ENCODE measurements around the gene TOX3.

Gene TOX3

GRCh38 chr16:52563767-52564611 is 17.0 kb upstream of the TOX3 start:
- no peak for FAIRE-seq

DNA sequence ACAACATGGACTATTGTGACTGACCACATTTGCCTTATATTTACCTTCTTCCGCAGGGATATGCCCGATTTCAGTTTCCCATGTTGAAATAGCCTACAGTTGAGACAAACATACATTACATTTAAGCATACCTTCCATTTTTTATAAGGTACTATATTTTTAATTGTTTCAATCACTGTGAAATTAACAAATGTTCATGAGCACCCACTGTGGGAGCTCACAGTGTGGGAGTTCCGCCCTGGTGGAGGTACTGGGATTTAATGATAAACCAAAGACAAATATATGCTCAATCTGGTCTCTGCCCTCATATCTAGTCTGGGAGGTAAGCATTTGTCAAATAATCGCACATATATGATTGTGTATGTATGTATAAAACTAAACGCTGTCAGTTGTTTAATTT is 15.8 kb upstream of the TOX3 start:
- no peak for FAIRE-seq

- no peak for FAIRE-seq
These were observed 15.2 kb upstream of the TOX3 start for GRCh38 chr16:52561910-52562741.

GRCh38 chr16:52558448-52558847 is 11.5 kb upstream of the TOX3 start:
- FAIRE-seq: no peak

DNA sequence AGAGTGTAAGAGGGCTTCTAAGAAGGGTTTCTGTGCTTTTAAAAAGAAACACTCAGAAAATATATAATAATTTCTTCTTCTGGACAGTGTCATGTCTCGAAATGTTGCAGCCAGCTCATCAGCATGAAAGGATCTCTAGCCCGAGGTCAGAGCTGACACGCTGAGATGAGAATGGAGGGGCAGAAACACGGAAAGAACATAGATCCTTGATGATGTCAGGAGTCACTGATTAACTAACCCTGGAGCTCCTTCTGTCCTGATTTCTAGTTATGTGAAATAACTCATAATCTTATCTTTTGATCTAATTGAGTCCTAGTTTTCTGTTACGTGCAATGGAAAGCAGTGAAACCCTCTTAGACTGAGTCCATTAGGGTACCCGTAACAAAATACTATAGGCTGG is 10.3 kb upstream of the TOX3 start:
- no peak for FAIRE-seq

DNA sequence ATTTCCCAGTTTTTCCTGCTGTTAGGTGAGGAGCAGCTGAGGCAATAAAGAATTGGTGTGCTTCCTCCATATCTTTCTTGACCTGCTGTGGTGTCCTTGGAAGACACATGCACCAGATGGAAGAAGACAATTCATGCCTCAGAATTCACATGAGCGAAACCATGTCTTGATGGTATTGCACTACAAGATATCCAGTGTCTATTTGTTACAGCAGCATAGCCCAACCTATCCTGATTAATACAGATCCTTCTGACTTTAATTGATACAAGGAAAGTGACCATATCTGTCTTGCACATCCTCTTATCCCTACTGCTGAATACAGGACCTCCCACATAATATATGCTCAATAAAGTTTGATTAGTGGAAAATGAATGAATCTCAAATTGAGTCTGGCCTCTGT is 9.1 kb upstream of the TOX3 start:
- no peak for FAIRE-seq

GRCh38 chr16:52555572-52555971 is 8.6 kb upstream of the TOX3 start:
- FAIRE-seq: no peak

DNA sequence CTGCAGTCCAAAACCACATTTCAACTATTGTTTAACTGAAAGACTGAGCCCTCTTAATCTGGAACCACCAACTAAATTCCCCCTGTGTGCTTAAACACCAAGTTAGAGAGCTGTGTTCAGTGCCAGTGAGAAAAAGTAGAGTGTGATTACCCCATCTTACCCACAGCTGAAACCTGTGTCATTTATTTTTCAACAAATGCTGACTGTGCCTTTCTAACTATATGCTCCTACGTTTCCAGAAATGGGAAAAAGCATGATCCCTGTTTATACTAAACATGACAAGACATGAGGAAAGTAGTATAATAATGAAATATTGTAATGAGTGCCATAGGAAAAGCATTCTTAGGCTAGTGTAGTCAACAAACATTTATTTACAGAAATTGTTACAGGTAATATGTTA is 7.4 kb upstream of the TOX3 start:
- FAIRE-seq: no peak

DNA sequence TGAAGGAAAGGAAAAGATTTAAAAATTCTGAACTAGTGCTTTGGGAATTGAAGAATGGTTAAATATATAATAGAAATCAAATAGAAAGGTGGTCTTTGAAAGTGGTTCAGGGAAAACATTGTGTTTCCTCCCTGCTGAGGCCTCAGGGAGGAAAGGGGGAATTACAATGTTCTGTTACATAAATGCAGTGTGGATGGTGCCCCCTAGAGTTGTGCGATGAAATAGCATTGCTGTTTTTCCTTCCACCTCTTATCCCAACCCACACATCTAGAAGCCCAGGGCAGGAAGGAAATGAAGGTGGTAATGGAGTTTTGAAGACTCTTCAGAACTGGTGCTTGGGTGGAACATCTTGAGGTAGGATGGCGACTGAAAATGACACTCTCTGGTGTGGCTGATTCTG is 6.4 kb upstream of the TOX3 start:
- no peak for FAIRE-seq

DNA sequence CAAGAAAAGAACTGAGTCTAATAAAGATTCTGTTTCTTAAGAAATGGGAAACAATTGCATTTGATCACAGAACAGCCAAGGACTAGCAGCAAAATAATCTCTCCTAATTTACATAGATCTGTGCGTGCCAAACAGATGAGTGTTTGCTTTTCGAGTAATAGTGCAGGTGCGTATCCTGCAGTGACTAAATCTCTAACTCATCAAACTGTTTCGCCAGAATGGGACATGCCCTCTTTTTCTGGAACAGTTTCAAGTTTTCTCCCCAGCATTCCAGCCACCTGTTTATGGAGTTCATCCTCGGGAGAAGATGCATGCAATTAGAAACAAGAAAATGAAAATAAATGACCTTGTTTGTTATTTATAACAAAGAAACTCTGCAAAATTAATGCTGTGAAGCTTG is 5.7 kb upstream of the TOX3 start:
- no peak for FAIRE-seq

DNA sequence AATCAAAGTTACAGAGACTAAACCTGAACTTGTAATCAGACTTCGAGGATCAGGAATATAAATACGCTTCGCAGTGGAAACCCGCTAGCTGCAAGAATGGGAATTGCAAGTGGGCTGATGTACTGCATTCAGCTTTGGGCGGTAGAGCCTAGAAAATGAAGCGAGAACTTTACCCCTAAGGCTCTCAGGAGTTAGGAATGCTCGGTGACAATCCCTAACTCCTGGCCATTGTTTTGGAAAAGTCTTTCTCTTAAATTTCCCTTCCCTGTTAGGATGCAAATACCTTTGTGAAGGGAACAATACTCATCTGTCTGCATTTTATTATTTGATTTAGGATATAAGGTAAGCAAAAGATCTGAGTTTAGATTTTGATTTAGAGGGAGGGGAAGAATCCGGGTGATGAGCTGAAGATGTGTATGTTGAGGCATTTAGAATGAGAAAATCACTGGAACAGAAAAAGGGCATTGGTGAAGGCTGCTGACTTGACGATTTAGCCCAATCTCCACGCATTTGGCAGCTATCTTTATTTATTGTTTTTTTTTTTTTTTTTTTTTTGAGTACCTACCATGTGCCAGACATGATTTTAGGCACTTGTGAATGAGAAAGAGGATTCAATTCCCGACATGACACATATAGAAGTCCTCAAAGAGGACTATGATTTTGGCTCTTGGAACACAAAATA is 2.2 kb upstream of the TOX3 start:
- no peak for FAIRE-seq

DNA sequence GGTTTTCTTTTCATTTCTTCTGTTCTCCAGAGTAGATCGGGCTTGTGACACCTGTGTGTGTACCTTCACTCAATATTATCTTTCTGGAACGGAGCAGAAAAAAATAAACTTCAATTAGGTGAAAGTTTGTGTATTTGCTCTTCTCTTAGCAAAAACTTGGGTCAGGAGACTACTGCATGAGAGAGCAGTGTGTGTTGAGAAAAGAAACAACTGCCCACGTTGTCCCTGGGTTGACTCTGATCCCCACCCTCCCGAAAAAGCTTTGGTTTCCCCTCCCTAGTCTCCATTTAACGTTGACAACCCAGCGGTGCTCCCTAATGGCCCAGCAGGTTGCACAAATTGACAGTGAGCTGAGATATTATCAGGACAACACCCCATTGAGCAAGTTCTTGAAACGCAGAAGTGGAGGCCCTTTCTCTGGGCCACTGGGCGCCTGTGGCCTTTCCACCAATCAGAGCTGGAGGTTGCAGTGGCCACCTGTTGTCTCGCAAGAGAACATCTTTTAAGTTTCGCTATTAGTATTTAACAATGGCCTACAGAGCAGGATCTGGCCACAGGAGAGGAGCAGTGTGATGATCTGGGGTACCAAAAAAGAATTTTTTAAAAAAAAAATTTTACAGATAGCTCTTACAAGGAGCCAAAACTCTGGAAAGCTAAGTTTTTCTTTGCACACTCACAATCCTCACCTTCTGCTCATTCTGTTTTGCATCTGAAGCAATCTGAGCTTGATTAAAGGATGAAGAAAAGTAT is 1.5 kb upstream of the TOX3 start:
- FAIRE-seq: no peak

DNA sequence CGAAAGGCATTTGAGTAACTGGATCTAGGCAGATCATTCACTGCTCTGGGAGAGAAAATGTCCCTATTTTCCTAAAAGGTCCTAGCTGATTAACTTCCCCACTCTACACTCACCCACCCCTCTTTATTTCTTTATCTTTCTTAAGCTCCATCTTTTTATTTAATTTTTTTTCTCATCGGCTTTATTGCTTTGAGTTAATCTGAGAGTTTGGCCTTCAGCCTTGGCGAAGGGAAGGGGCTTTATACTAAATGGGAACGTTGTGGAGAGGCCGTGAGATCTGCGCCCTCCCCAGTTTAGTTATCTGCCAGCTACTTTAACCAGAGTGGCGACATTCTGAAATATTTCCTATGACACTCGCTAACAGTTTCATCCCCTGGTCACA is 882 bp upstream of the TOX3 start:
- FAIRE-seq: no peak

DNA sequence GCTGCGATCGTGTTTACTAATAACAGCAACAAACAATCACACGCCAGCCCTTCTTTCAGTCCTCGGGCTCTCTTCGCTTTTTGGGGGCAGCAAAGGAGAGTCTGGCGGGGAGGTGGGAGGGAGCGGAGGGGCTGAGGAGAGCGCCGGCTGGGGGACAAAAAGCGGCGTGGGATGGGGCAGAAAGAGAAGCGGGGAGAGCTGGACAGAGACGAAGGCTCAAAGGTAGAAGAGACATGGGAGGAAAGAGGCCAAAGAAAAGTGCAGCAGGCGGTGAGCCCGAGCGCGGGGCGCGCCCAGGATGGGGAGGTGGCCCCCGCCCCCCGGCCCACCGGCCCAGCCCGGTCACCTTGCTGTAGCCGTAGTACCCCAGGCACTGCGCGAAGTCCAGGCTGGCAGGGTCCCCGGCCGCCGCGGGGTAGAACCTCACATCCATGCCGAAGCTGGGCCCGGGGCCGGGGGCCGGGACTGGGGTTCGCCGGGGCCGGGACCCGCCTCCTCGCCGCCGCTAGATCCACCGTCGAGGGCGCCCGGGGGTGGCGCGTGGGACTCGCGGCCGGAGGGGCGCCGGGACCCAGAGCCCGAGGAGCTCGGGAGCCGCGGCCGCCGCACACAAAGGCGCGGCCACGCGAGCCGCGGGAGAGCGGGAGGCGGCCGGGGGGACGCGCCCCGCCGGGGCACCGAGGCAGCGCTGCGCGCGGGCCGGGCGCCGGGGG is 496 bp downstream of the TOX3 start:
- FAIRE-seq: no peak

DNA sequence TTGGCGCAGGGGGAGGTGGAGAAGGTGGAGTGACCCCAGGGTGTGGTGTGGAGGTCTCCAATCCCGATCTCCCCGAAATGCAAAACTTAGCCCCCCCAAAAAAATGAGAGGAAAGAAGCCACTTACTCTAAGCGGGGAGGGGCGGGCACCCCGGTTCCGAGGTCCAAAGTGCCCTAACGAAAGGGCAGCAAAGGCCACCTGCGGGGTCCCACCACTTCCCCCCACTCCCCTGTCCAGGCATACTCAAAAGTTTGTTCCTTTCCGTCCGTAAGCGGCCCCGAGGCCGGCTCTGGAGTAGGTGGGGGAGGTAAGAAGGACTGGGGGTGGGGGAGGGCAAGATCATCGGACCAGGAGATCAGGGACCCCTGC is 1.1 kb downstream of the TOX3 start:
- FAIRE-seq: no peak

DNA sequence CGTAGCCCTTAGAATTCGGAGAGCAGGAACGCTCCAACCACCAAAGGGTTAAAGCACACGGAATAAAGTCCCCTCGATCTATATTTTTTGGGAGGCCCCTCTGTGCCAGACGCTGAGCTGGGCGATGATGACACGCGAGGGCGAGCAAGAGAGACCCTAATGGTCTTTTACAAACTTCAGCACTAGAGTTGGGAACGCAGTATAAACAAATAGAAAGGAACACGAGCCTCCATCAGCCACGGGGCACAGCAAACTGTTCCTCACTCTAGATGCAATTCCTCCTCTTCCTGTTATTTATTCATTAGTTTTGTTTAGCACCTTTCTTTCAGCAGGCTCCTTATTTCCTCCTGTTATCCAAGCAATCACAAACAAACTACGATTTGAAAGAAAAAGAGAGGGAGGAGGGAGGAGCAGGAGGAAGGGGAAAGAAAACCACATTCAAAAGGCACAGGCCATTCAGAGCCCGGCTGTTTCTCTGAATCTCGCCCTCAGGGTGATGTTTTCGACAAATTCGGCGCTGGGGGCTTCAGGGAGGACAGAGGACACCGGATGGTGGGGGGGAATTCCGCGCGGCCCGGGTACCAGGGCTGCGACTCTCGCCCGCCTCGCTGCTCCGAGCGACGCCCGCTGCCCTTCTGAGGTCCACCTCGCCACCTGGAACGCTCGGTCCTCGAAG is 1.6 kb downstream of the TOX3 start:
- FAIRE-seq: no peak

- FAIRE-seq: no peak
These were observed 2.2 kb downstream of the TOX3 start for GRCh38 chr16:52544703-52545102.

DNA sequence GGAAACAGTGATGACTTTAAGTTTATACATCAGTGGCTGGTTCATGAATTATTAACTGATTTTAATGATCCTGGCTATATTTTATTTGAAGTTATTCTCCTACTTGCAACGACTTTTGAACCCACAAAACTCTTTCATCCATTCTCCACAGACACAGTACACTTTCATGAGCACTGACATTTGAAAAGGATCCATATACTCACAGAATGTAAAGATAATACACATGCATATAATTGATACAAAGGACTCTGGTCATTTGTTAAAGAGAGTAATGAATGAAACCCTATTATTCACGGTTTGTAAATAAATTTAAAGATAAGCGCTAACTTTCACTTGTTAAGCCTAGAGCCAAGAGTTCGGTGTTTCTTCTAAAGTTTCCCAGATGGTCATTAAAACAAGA is 3.3 kb downstream of the TOX3 start:
- no peak for FAIRE-seq

GRCh38 chr16:52540910-52541309 is 6.0 kb downstream of the TOX3 start:
- no peak for FAIRE-seq

- FAIRE-seq: no peak
These were observed 7.8 kb downstream of the TOX3 start for GRCh38 chr16:52539191-52539590.

GRCh38 chr16:52538511-52538910 is 8.4 kb downstream of the TOX3 start:
- FAIRE-seq: no peak

GRCh38 chr16:52537516-52537915 is 9.4 kb downstream of the TOX3 start:
- no peak for FAIRE-seq

Measured in TTC549 (cell line).